Measurements from ENCODE around the gene ADARB2. TPM values are rescaled to one million over a fixed set of nuclear protein-coding genes. Genes with fewer than 3 reads are reported as not detected.

Gene ADARB2
- total RNA-seq, 3 donors from 2014 or later (not counting 1 experiment from before 2014, with no cell fraction given): 0.27 to 0.78 (median 0.40) TPM

GRCh38 chr10:1597370-1598146 lies 139.8 kb downstream of the ADARB2 start:
- Mint-ChIP-seq H3K4me1 (no peaks in the 10 kb centered on the region), H3K9me3 (no peaks in the 10 kb centered on the region), H3K27me3 (ENCODE audit: low read depth in 2 of 2) (peaks cover 4 to 9% of the 10 kb centered on the region in 2 donors), H3K36me3 (no peaks in the 10 kb centered on the region), H3K4me3 (no peak overlapping the region), H3K27ac (no peak overlapping the region)
- no peak for DNase-seq
- TF ChIP-seq, protein P1, sequence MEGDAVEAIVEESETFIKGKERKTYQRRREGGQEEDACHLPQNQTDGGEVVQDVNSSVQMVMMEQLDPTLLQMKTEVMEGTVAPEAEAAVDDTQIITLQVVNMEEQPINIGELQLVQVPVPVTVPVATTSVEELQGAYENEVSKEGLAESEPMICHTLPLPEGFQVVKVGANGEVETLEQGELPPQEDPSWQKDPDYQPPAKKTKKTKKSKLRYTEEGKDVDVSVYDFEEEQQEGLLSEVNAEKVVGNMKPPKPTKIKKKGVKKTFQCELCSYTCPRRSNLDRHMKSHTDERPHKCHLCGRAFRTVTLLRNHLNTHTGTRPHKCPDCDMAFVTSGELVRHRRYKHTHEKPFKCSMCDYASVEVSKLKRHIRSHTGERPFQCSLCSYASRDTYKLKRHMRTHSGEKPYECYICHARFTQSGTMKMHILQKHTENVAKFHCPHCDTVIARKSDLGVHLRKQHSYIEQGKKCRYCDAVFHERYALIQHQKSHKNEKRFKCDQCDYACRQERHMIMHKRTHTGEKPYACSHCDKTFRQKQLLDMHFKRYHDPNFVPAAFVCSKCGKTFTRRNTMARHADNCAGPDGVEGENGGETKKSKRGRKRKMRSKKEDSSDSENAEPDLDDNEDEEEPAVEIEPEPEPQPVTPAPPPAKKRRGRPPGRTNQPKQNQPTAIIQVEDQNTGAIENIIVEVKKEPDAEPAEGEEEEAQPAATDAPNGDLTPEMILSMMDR (IDR thresholded peaks at IDR 0.05): no peak
- WGBS (ENCODE audit: insufficient coverage): 50% methylated on average over 1 of the region's 1 CpG
- no peaks in the 10 kb centered on the region for H3K4me1 ChIP-seq (ENCODE audit: control insufficient read depth, insufficient read depth, low read length)
- no peaks in the 10 kb centered on the region for H3K27me3 ChIP-seq (ENCODE audit: control insufficient read depth, insufficient read depth, low read length)
- H3K9me3 ChIP-seq (ENCODE audit: control insufficient read depth, insufficient read depth, low read length): no peaks in the 10 kb centered on the region
- H3K36me3 ChIP-seq (ENCODE audit: control insufficient read depth, insufficient read depth, low read length): no peaks in the 10 kb centered on the region
- intact Hi-C loops (cut with micrococcal nuclease): no loop called here
- H3K4me3 ChIP-seq (ENCODE audit: low read length): no peak overlapping the region
- ATAC-seq: no peak
- H3K27ac ChIP-seq (ENCODE audit: low read length): no peak overlapping the region

GRCh38 chr10:1596482-1597099 lies 140.7 kb downstream of the ADARB2 start:
- H3K27me3 ChIP-seq (ENCODE audit: control insufficient read depth, insufficient read depth, low read length): no peaks in the 10 kb centered on the region
- no peak for DNase-seq
- no peaks in the 10 kb centered on the region for H3K9me3 Mint-ChIP-seq
- H3K27ac Mint-ChIP-seq: no peak overlapping the region
- no peak overlapping the region for H3K4me3 Mint-ChIP-seq
- H3K27ac ChIP-seq (ENCODE audit: low read length): no peak overlapping the region
- no peak overlapping the region for H3K4me3 ChIP-seq (ENCODE audit: low read length)
- intact Hi-C loops (cut with micrococcal nuclease): no loop called here
- no peaks in the 10 kb centered on the region for H3K36me3 ChIP-seq (ENCODE audit: control insufficient read depth, insufficient read depth, low read length)
- H3K36me3 Mint-ChIP-seq: no peaks in the 10 kb centered on the region
- WGBS (ENCODE audit: insufficient coverage): 81% methylated on average over 18 of the region's 18 CpGs
- no peaks in the 10 kb centered on the region for H3K4me1 Mint-ChIP-seq
- H3K9me3 ChIP-seq (ENCODE audit: control insufficient read depth, insufficient read depth, low read length): no peaks in the 10 kb centered on the region
- no peak for ATAC-seq
- H3K4me1 ChIP-seq (ENCODE audit: control insufficient read depth, insufficient read depth, low read length): no peaks in the 10 kb centered on the region
- peaks cover 4 to 9% of the 10 kb centered on the region in 2 donors for H3K27me3 Mint-ChIP-seq (ENCODE audit: low read depth in 2 of 2)
- TF ChIP-seq, protein P1 (IDR thresholded peaks at IDR 0.05): no peak

DNA sequence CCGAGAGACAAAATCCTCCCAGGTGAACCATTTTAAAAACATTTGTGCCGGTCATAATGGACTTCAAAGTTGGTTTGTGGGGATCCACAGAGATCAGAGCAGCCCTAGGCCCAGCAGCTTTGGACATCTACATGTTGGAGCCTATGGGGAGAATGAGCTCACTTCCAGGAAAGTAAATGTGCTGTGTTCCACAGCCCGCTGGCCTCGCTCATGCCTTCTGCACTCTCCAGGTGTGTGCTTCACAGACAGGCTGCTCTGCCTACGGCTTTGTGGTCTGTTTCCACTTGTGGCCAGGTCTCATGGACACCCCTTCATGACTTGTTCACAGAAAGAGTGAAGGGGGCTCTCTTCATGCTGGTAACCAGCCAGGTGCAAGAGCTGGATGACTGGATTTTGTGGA lies 141.6 kb downstream of the ADARB2 start:
- peaks cover 4 to 9% of the 10 kb centered on the region in 2 donors for H3K27me3 Mint-ChIP-seq (ENCODE audit: low read depth in 2 of 2)
- no peak overlapping the region for H3K27ac ChIP-seq (ENCODE audit: low read length)
- 81% methylated on average over 5 of the region's 5 CpGs for WGBS (ENCODE audit: insufficient coverage)
- H3K4me1 ChIP-seq (ENCODE audit: control insufficient read depth, insufficient read depth, low read length): no peaks in the 10 kb centered on the region
- H3K36me3 ChIP-seq (ENCODE audit: control insufficient read depth, insufficient read depth, low read length): no peaks in the 10 kb centered on the region
- ATAC-seq (no peak), DNase-seq (no peak)
- H3K27me3 ChIP-seq (ENCODE audit: control insufficient read depth, insufficient read depth, low read length): no peaks in the 10 kb centered on the region
- TF ChIP-seq, protein P1 (IDR thresholded peaks at IDR 0.05): no peak
- no peaks in the 10 kb centered on the region for H3K9me3 Mint-ChIP-seq
- no peaks in the 10 kb centered on the region for H3K9me3 ChIP-seq (ENCODE audit: control insufficient read depth, insufficient read depth, low read length)
- no peak overlapping the region for H3K4me3 ChIP-seq (ENCODE audit: low read length)
- H3K27ac Mint-ChIP-seq: no peak overlapping the region
- intact Hi-C loops (cut with micrococcal nuclease): no loop called here
- no peak overlapping the region for H3K4me3 Mint-ChIP-seq
- no peaks in the 10 kb centered on the region for H3K4me1 Mint-ChIP-seq
- no peaks in the 10 kb centered on the region for H3K36me3 Mint-ChIP-seq
